Ishikawa (cell line): ENCODE measurements around the gene VIM.

Experiments
- CEBPB ChIP-seq: IDR thresholded peaks from 2 replicates; pipeline ENCODE4 v1.6.1; 2012
- CREB1 ChIP-seq: IDR thresholded peaks from 2 replicates; pipeline ENCODE4 v1.6.1; 2012; ENCODE audit warnings: low read depth
- EGR1 ChIP-seq: IDR thresholded peaks from 2 replicates; pipeline ENCODE4 v1.6.1; 2012
- EP300 ChIP-seq: IDR thresholded peaks from 2 replicates; pipeline ENCODE4 v1.6.1; 2012; ENCODE audit warnings: borderline replicate concordance
- FOXM1 ChIP-seq: IDR thresholded peaks from 2 replicates; pipeline ENCODE4 v1.6.1; 2012; ENCODE audit warnings: low read depth, borderline replicate concordance
- MAX ChIP-seq: IDR thresholded peaks from 2 replicates; pipeline ENCODE4 v1.6.1; 2012
- NFIC ChIP-seq: IDR thresholded peaks from 2 replicates; pipeline ENCODE4 v1.6.1; 2012
- RAD21 ChIP-seq: IDR thresholded peaks from 2 replicates; pipeline ENCODE4 v1.6.1; 2012; ENCODE audit warnings: low read depth
- REST ChIP-seq: IDR thresholded peaks from 2 replicates; pipeline ENCODE4 v1.6.1; 2012; ENCODE audit warnings: low read depth, mild to moderate bottlenecking
- TAF1 ChIP-seq: IDR thresholded peaks from 2 replicates; pipeline ENCODE4 v1.6.1; 2012; ENCODE audit warnings: low read depth, mild to moderate bottlenecking
- TCF12 ChIP-seq: IDR thresholded peaks from 2 replicates; pipeline ENCODE4 v1.6.1; 2012; ENCODE audit warnings: low read depth
- TEAD4 ChIP-seq: IDR thresholded peaks from 2 replicates; pipeline ENCODE4 v1.6.1; 2012
- USF1 ChIP-seq: IDR thresholded peaks from 2 replicates; pipeline ENCODE4 v1.6.1; 2012
- YY1 ChIP-seq: IDR thresholded peaks from 2 replicates; pipeline ENCODE4 v1.6.1; 2012; ENCODE audit warnings: low read depth
- ZBTB7A ChIP-seq: IDR thresholded peaks from 2 replicates; pipeline ENCODE4 v1.6.1; 2012; ENCODE audit warnings: low read depth

Gene VIM

GRCh38 chr10:17229016-17229716 is 1.1 kb downstream of the VIM start:
- TF ChIP-seq EGR1 (no peak), TCF12 (no peak), ZBTB7A (no peak), REST (no peak), TEAD4 (no peak), FOXM1 (no peak), RAD21 (no peak), NFIC (no peak), TAF1 (no peak), EP300 (no peak), YY1 (no peak), CEBPB (no peak), USF1 (no peak), CREB1 (no peak), MAX (no peak)

- no peak for TF ChIP-seq TCF12
- TF ChIP-seq MAX, result no peak
- no peak for TF ChIP-seq RAD21
- TF ChIP-seq TEAD4, result no peak
- TF ChIP-seq EGR1, result no peak
- TF ChIP-seq YY1, result no peak
- TF ChIP-seq NFIC, result no peak
- TF ChIP-seq USF1, result no peak
Measured at GRCh38 chr10:17229717-17229966, 1.6 kb downstream of the VIM start.

GRCh38 chr10:17229967-17230682 is 2.1 kb downstream of the VIM start:
- TF ChIP-seq TEAD4, result no peak
- no peak for TF ChIP-seq ZBTB7A
- TF ChIP-seq NFIC, result peak; percentile 86
- TF ChIP-seq EGR1, result no peak
- no peak for TF ChIP-seq USF1
- peak; percentile 56; the same call in 1 of the 2 replicates for TF ChIP-seq MAX

GRCh38 chr10:17231788-17232187 is 3.7 kb downstream of the VIM start:
- TF ChIP-seq USF1, result no peak
- no peak for TF ChIP-seq YY1
- TF ChIP-seq EP300, result no peak
- no peak for TF ChIP-seq EGR1
- no peak for TF ChIP-seq RAD21
- TF ChIP-seq TEAD4, result no peak
- no peak for TF ChIP-seq REST
- TF ChIP-seq ZBTB7A, result no peak
- TF ChIP-seq FOXM1, result no peak

GRCh38 chr10:17232276-17232960 is 4.4 kb downstream of the VIM start:
- no peak for TF ChIP-seq TAF1
- TF ChIP-seq TCF12, result no peak
- TF ChIP-seq CREB1, result no peak
- TF ChIP-seq NFIC, result no peak
- TF ChIP-seq MAX, result no peak
- TF ChIP-seq RAD21, result no peak
- TF ChIP-seq ZBTB7A, result no peak
- TF ChIP-seq YY1, result no peak
- TF ChIP-seq EGR1, result no peak
- no peak for TF ChIP-seq REST
- no peak for TF ChIP-seq EP300
- no peak for TF ChIP-seq FOXM1
- no peak for TF ChIP-seq TEAD4
- no peak for TF ChIP-seq CEBPB
- no peak for TF ChIP-seq USF1
